HepG2 (cell line): ENCODE results near the gene ARPIN. TPM values are rescaled to one million over a fixed set of nuclear protein-coding genes. Genes with fewer than 3 reads are reported as not detected.

Source experiments
- ATAC-seq: fragments of 200-7000 bp; cut with Tn5 transposase; 3 replicates; pipeline ENCODE4 v1.9.1; 2020; ENCODE audit warnings: mild to moderate bottlenecking, moderate library complexity
- BruUV-seq: library from RNA; stranded (reverse); fragments of 400-500 nt; replicated peaks from 2 replicates; lab custom pipeline; 2021; lab: Mats Ljungman, UMichigan
- CTCF ChIA-PET: fragments of 300-600 bp; formaldehyde crosslinking; extraction: SDS; loops from one replicate; lab custom pipeline; 2021; ENCODE audit warnings: low total read pairs, inconsistent platforms, low intra/inter-chr PET ratio; lab: Yijun Ruan, JAX
- POLR2A ChIA-PET: fragments of 350-600 bp; sonication (Branson Sonifier 250); formaldehyde crosslinking; loops from one replicate; lab custom pipeline; 2020; ENCODE audit warnings: antibody characterized with exemption, inconsistent platforms; lab: Yijun Ruan, JAX
- DNase-seq: peaks from one replicate; pipeline ENCODE4 v3.0.0-alpha.2; 2015; ENCODE audit warnings: low spot score
- FAIRE-seq: peaks from 3 replicates; lab custom pipeline; 2011; peaks lifted over from hg19 to GRCh38; lab: Jason Lieb, UNC
- H2AFZ ChIP-seq: one replicate; pipeline ENCODE4 v1.6.1; 2011; ENCODE audit warnings: low read length, inconsistent platforms
- H3K27ac ChIP-seq: fragments of 300-600 bp; 3 replicates; pipeline ENCODE4 v1.8.0; 2011; ENCODE audit warnings: mixed run types, mild to moderate bottlenecking, mixed read lengths, low read length, inconsistent platforms; ENCODE audit not compliant: insufficient read depth; ENCODE audit errors: extremely low read length
- H3K27me3 ChIP-seq, 2 experiments: fragments of 200-600 bp in 1 of 2; 2 replicates in 1 of 2; 3 replicates in 1 of 2; pipeline versions ENCODE4 v1.6.0 to v1.8.0; 2011; ENCODE audit warnings: low read length in 2 of 2, mild to moderate bottlenecking in 2 of 2, moderate library complexity in 2 of 2, inconsistent platforms in 1 of 2; ENCODE audit not compliant: insufficient read depth in 2 of 2, control insufficient read depth in 1 of 2
- H3K36me3 ChIP-seq, 2 experiments: fragments of 200-600 bp in 1 of 2; replicated peaks in 1 of 2; 2 replicates in 1 of 2; 3 replicates in 1 of 2; pipeline versions ENCODE4 v1.5.1 to v1.8.0; 2011; ENCODE audit warnings: low read length in 2 of 2, inconsistent platforms in 1 of 2; ENCODE audit not compliant: insufficient read depth in 2 of 2, control insufficient read depth in 1 of 2
- H3K4me1 ChIP-seq: 2 replicates; pipeline ENCODE4 v1.5.1; 2012; ENCODE audit warnings: low read length, inconsistent platforms; ENCODE audit not compliant: insufficient read depth
- H3K4me2 ChIP-seq: 2 replicates; pipeline ENCODE4 v1.6.0; 2011; ENCODE audit warnings: low read depth, low read length, inconsistent platforms
- H3K4me3 ChIP-seq, 3 experiments: fragments of 200-600 bp in 1 of 3; sonication (generic), shearing (Covaris generic) in 1 of 3; replicated peaks in 1 of 3; 2 replicates each; pipeline ENCODE4 v1.5.1; 2011 to 2016; ENCODE audit warnings: low read length in 3 of 3, inconsistent platforms in 2 of 3, low read depth in 2 of 3, mild to moderate bottlenecking in 2 of 3, control low read depth in 1 of 3, mixed read lengths in 1 of 3; ENCODE audit not compliant: insufficient read depth in 1 of 3
- H3K79me2 ChIP-seq: one replicate; pipeline ENCODE4 v1.6.1; 2011; ENCODE audit warnings: low read length, inconsistent platforms; ENCODE audit not compliant: insufficient read depth
- H3K9ac ChIP-seq: 2 replicates; pipeline ENCODE4 v1.6.0; 2011; ENCODE audit warnings: mild to moderate bottlenecking, low read depth, low read length, inconsistent platforms; ENCODE audit not compliant: insufficient read depth
- H3K9me3 ChIP-seq: 2 replicates; pipeline ENCODE4 v1.5.1; 2012; ENCODE audit warnings: mild to moderate bottlenecking, low read length
- H4K20me1 ChIP-seq: 2 replicates; pipeline ENCODE4 v1.6.0; 2011; ENCODE audit warnings: inconsistent platforms, mild to moderate bottlenecking, low read length, moderate library complexity; ENCODE audit not compliant: insufficient read depth
- CHCHD3 ChIP-seq: sonication (generic); formaldehyde crosslinking; IDR thresholded peaks from 2 replicates; pipeline ENCODE4 v1.8.0; 2022; ENCODE audit warnings: mild to moderate bottlenecking, missing genetic modification reagents, moderate library complexity
- HNF1A ChIP-seq, 2 experiments: sonication (generic) in 1 of 2; formaldehyde crosslinking in 1 of 2; IDR thresholded peaks; 2 replicates each; pipeline versions ENCODE4 v1.4.0 to v1.6.1; 2016 to 2020; ENCODE audit warnings: borderline replicate concordance in 1 of 2, low read depth in 1 of 2, mild to moderate bottlenecking in 1 of 2, missing genetic modification reagents in 1 of 2
- HOXA3 ChIP-seq: sonication (generic); formaldehyde crosslinking; IDR thresholded peaks from 2 replicates; pipeline ENCODE4 v1.5.0; 2020; ENCODE audit warnings: missing genetic modification reagents
- KAT2B ChIP-seq: fragments of 150-350 bp; IDR thresholded peaks from 2 replicates; pipeline ENCODE4 v1.6.1; 2014; ENCODE audit warnings: low read depth, low read length, borderline replicate concordance
- MATR3 ChIP-seq: sonication (generic); formaldehyde crosslinking; IDR thresholded peaks from 2 replicates; pipeline ENCODE4 v1.4.0; 2020; ENCODE audit warnings: missing genetic modification reagents
- MTA1 ChIP-seq: sonication (generic); formaldehyde crosslinking; IDR thresholded peaks from 2 replicates; pipeline ENCODE4 v1.4.0; 2020; ENCODE audit warnings: missing genetic modification reagents, mild to moderate bottlenecking, borderline replicate concordance
- NFE2 ChIP-seq: sonication (generic); formaldehyde crosslinking; IDR thresholded peaks from 2 replicates; pipeline ENCODE4 v1.4.0; 2020; ENCODE audit warnings: missing genetic modification reagents
- PRMT3 ChIP-seq: sonication (generic); formaldehyde crosslinking; IDR thresholded peaks from 2 replicates; pipeline ENCODE4 v1.8.1; 2022; ENCODE audit warnings: low read depth, mild to moderate bottlenecking, moderate library complexity, missing genetic modification reagents, borderline replicate concordance
- RBFOX2 ChIP-seq: fragments of 200-400 bp; formaldehyde crosslinking; IDR thresholded peaks from 2 replicates; pipeline ENCODE4 v1.6.1; 2017; ENCODE audit warnings: low read depth, mild to moderate bottlenecking, low read length
- SKIL ChIP-seq: sonication (generic); formaldehyde crosslinking; IDR thresholded peaks from 2 replicates; pipeline ENCODE4 v1.8.0; 2022; ENCODE audit warnings: missing genetic modification reagents, mild to moderate bottlenecking, moderate library complexity, borderline replicate concordance
- SP1 ChIP-seq, 2 experiments: fragments of 450-650 bp in 1 of 2; sonication (generic) in 1 of 2; formaldehyde crosslinking in 1 of 2; IDR thresholded peaks; 2 replicates each; pipeline versions ENCODE4 v1.4.0 to v1.6.1; 2016 to 2020; ENCODE audit warnings: missing genetic modification reagents in 1 of 2
- THAP9 ChIP-seq: sonication (generic); formaldehyde crosslinking; IDR thresholded peaks from 2 replicates; pipeline ENCODE4; 2020; ENCODE audit warnings: missing genetic modification reagents, mild to moderate bottlenecking, borderline replicate concordance
- ZFP36 ChIP-seq: fragments of 150-350 bp; IDR thresholded peaks from 2 replicates; pipeline ENCODE4 v1.6.1; 2018; ENCODE audit warnings: borderline replicate concordance, low read length, low read depth; ENCODE audit not compliant: partially characterized antibody
- ZNF768 ChIP-seq: sonication (generic); formaldehyde crosslinking; IDR thresholded peaks from 2 replicates; pipeline ENCODE4 v1.4.0; 2020; ENCODE audit warnings: missing genetic modification reagents
- ZNF780A ChIP-seq: sonication (generic); formaldehyde crosslinking; IDR thresholded peaks from 2 replicates; pipeline ENCODE4 v1.8.0; 2022; ENCODE audit warnings: mild to moderate bottlenecking, missing genetic modification reagents, moderate library complexity
- WGBS: methylation state at CpG from one replicate; pipeline ENCODE4 v1.1.6; 2017; ENCODE audit warnings: low lambda C conversion rate; 5-methylcytosine and 5-hydroxymethylcytosine counted together
- in situ Hi-C: cut with HindIII; loops from 2 replicates; pipeline ENCODE4 v1.10.0; 2017; ENCODE audit warnings: low pct_unique_long_range_greater_than_20kb; ENCODE audit not compliant: extremely low pct_ligation_motif_present
- intact Hi-C: fragments of 100-400 bp; cut with micrococcal nuclease; formaldehyde crosslinking; loops from one replicate; pipeline ENCODE4 v1.10.0; 2022; ENCODE audit not compliant: unreplicated experiment
- polyA plus RNA-seq, 8 experiments: library from polyadenylated mRNA; depleted of rRNA in 3 of 8; stranded (reverse) in 7 of 8; unstranded in 1 of 8; fragments of >200 nt; fragmentation: Illumina TruSeq in 4 of 8; extraction: Trizol in 4 of 8; gene quantifications; 2 replicates each; pipeline versions ENCODE4 v1.2.1 to v1.2.3, GENCODE V29; 2011 to 2016; ENCODE audit warnings: low read depth in 4 of 8, missing spikeins in 1 of 8, mixed read lengths in 1 of 8; ENCODE audit not compliant: insufficient read depth in 1 of 8
- total RNA-seq, 5 experiments: library from RNA; depleted of rRNA; stranded (reverse); fragments of >200 nt; fragmentation: Illumina TruSeq; extraction: Trizol; gene quantifications; 2 replicates each; pipeline ENCODE4 v1.2.3, GENCODE V29; 2016; ENCODE audit warnings: low read depth in 1 of 5

Gene ARPIN
- total and polyA plus RNA-seq, 2 of the 13 experiments (the other 11 are each of a cell fraction or from before 2014, with no cell fraction given) = 2.8 to 5.0 TPM

GRCh38 chr15:89848970-89849292 lies 63.8 kb downstream of the ARPIN start:
- CTCF ChIA-PET = no interaction called here
- 98% methylated on average over 2 of the region's 2 CpGs for WGBS
- no peak overlapping the region for H3K9ac ChIP-seq
- no peak for TF ChIP-seq KAT2B
- no peak for TF ChIP-seq MTA1 (CRISPR knock-in tag)
- no peak for TF ChIP-seq CHCHD3 (CRISPR knock-in tag)
- no peak for TF ChIP-seq THAP9 (CRISPR knock-in tag)
- TF ChIP-seq HOXA3 (CRISPR knock-in tag) = no peak
- TF ChIP-seq RBFOX2 = no peak
- TF ChIP-seq HNF1A (IDR thresholded peaks at IDR 0.05; ENCODE audit: low read depth) = no peak
- TF ChIP-seq HNF1A (CRISPR knock-in tag; IDR thresholded peaks at IDR 0.05; ENCODE audit: borderline replicate concordance) = no peak
- no peak for TF ChIP-seq SP1 (IDR thresholded peaks at IDR 0.05)
- TF ChIP-seq SP1 (CRISPR knock-in tag; IDR thresholded peaks at IDR 0.05) = no peak
- TF ChIP-seq ZNF780A (CRISPR knock-in tag) = no peak
- TF ChIP-seq ZNF768 (CRISPR knock-in tag) = no peak
- no peak for TF ChIP-seq ZFP36
- no peak for TF ChIP-seq SKIL (CRISPR knock-in tag)
- no peak for TF ChIP-seq NFE2
- TF ChIP-seq PRMT3 = no peak
- TF ChIP-seq MATR3 (CRISPR knock-in tag) = no peak

More at GRCh38 chr15:89848970-89849292, 63.8 kb downstream of the ARPIN start:
- Histone ChIP-seq H3K36me3 (peaks cover 1 to 15% of the 10 kb centered on the region in 2 experiments; a peak in 4 of 5 replicates), H3K27ac (no peak overlapping the region), H3K4me2 (no peak overlapping the region), H3K79me2 (no peaks in the 10 kb centered on the region), H3K27me3 (no peaks in the 10 kb centered on the region), H3K9me3 (no peaks in the 10 kb centered on the region), H2AFZ (no peak overlapping the region), H3K4me3 (no peak overlapping the region), H3K4me1 (peaks cover 32% of the 10 kb centered on the region), H4K20me1 (no peaks in the 10 kb centered on the region; the same call in 1 of the 2 replicates)
- FAIRE-seq = no peak
- POLR2A ChIA-PET = no interaction called here
- ATAC-seq = no peak
- in situ Hi-C loops (no loop called here), intact Hi-C loops (loop anchor here (5.0 kb wide), 1 partner anchor 37 kb away; the partner anchor contains the start of gene ANPEP)
- BruUV-seq = no TSS peak
- DNase-seq = no peak
